Calu3 (cell line): Measurements from ENCODE around the gene ZNF672. TPM values are rescaled to one million over a fixed set of nuclear protein-coding genes. Genes with fewer than 3 reads are reported as not detected.

ENCODE experiments used
- BruUV-seq: library from RNA; stranded (reverse); fragments of 400-500 nt; replicated peaks from 2 replicates; lab custom pipeline; 2021; lab: Mats Ljungman, UMichigan
- CTCF ChIA-PET: fragments of 300-600 bp; sonication (Branson Sonifier 250); formaldehyde crosslinking; loops from one replicate; lab custom pipeline; 2022; ENCODE audit warnings: antibody characterized with exemption; lab: Charles Lee
- DNase-seq: peaks from one replicate; pipeline ENCODE4 v3.0.0; 2022
- H3K27ac Mint-ChIP-seq: one replicate; pipeline ENCODE4 v1.8.0; 2022; ENCODE audit warnings: mixed read lengths; ENCODE audit not compliant: unreplicated experiment
- H3K27me3 Mint-ChIP-seq: one replicate; pipeline ENCODE4 v1.8.0; 2022; ENCODE audit warnings: mixed read lengths; ENCODE audit not compliant: unreplicated experiment
- H3K36me3 Mint-ChIP-seq: one replicate; pipeline ENCODE4 v1.8.0; 2022; ENCODE audit warnings: mild to moderate bottlenecking, moderate library complexity, mixed read lengths; ENCODE audit not compliant: insufficient read depth, unreplicated experiment
- H3K4me1 Mint-ChIP-seq: one replicate; pipeline ENCODE4 v1.8.0; 2022; ENCODE audit warnings: mild to moderate bottlenecking, low read depth, mixed read lengths; ENCODE audit not compliant: unreplicated experiment
- H3K4me3 Mint-ChIP-seq: one replicate; pipeline ENCODE4 v1.8.0; 2022; ENCODE audit warnings: mild to moderate bottlenecking, low read depth, moderate library complexity, mixed read lengths; ENCODE audit not compliant: unreplicated experiment
- H3K9me3 Mint-ChIP-seq: one replicate; pipeline ENCODE4 v1.8.0; 2022; ENCODE audit warnings: low read depth, mixed read lengths; ENCODE audit not compliant: unreplicated experiment
- CTCF ChIP-seq: fragments of 200-600 bp; IDR thresholded peaks from one replicate; pipeline ENCODE4 v1.8.0; 2022; ENCODE audit warnings: antibody characterized with exemption; ENCODE audit not compliant: unreplicated experiment
- intact Hi-C: fragments of 100-400 bp; cut with micrococcal nuclease; formaldehyde crosslinking; loops from one replicate; pipeline ENCODE4 v1.10.0; 2022; ENCODE audit not compliant: unreplicated experiment
- total RNA-seq: library from RNA; stranded (reverse); gene quantifications from 2 replicates; pipeline ENCODE4 v1.2.3, GENCODE V29; 2022

ZNF672 gene
- total RNA-seq, 1 experiment from 2014 or later = 28.3 TPM

GRCh38 chr1:248805876-248806275, 32.1 kb upstream of the ZNF672 start:
- CTCF ChIA-PET = interaction anchor here (0.7 kb wide), 1 partner anchor 19 kb away, joined by 8 read pairs; no protein-coding TSS in a partner anchor
- BruUV-seq = no TSS peak
- Mint-ChIP-seq H3K27ac (no peak overlapping the region), H3K36me3 (peaks cover 12% of the 10 kb centered on the region), H3K9me3 (peaks cover 8% of the 10 kb centered on the region), H3K4me3 (no peak overlapping the region), H3K4me1 (no peaks in the 10 kb centered on the region), H3K27me3 (no peaks in the 10 kb centered on the region)
- intact Hi-C loops = loop anchor here (2.0 kb wide), 1 partner anchor 109 kb away; no protein-coding TSS in a partner anchor
- no peak for DNase-seq
- no peak for TF ChIP-seq CTCF

DNA sequence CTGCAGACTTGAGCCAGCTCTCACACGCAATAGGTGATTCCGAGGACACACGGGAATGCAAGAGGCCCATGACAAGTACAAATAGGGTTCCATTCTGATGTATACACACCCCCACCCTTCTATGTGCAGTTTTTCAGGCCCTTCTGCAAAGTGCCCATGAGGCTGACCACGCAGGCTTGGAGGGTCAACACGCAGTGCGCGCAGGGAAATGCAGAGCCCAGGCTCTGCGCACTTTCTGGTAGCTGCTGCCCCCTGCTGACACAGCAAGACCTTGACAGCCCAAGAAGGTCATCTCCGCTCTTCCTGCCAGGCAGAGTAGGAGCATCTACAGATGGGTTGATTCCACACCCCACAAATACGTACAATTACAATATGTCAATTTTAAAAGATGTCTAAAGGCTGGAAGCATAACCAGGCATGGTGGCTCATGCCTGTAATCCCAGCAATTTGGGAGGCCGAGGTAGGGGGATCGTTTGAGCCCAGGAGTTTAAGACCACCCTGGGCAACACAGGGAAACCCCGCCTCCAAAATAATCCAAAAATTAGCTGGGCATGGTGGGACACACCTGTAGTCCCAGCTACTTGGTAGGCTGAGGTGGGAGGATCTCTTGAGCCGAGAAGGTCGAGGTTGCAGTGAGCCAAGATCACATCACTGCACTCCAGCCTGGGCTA, 30.8 kb upstream of the ZNF672 start:
- Mint-ChIP-seq H3K27me3 (no peaks in the 10 kb centered on the region), H3K27ac (no peak overlapping the region), H3K36me3 (peaks cover 18% of the 10 kb centered on the region), H3K4me1 (no peaks in the 10 kb centered on the region), H3K9me3 (peaks cover 8% of the 10 kb centered on the region), H3K4me3 (no peak overlapping the region)
- CTCF ChIA-PET = interaction anchor here (1.2 kb wide), 1 partner anchor 104 kb away, joined by 3 read pairs; no protein-coding TSS in a partner anchor
- peak; percentile 50 for DNase-seq
- intact Hi-C loops = loop anchor here (1.0 to 2.0 kb wide), 2 partner anchors 110 to 185 kb away; no protein-coding TSS in a partner anchor
- peak; percentile 70 for TF ChIP-seq CTCF
- no TSS peak for BruUV-seq

DNA sequence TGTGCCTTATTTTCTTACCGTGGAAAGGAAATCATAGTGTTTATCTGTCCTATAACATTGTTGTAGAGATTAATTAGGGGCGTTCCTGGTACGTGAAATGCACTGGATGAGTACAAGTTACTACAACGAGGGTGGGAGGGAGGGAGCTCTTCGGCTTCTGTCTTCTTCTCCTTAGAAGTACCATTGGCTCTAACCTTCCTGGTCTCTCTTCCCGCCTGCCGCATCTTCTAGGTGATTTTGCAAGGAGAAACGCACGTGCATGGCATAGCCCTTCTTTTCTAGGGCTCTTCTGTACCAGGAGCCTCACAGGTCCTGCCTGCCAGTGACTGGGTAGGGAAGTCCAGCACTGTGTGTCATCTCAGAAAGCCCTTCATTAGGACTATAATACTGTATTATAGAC, 29.1 kb upstream of the ZNF672 start:
- no TSS peak for BruUV-seq
- Mint-ChIP-seq H3K4me3 (no peak overlapping the region), H3K4me1 (no peaks in the 10 kb centered on the region), H3K9me3 (peaks cover under 1% of the 10 kb centered on the region), H3K36me3 (peaks cover 33% of the 10 kb centered on the region), H3K27me3 (no peaks in the 10 kb centered on the region), H3K27ac (no peak overlapping the region)
- intact Hi-C loops = no loop called here
- no peak for DNase-seq
- TF ChIP-seq CTCF = no peak
- CTCF ChIA-PET = no interaction called here

GRCh38 chr1:248810000-248810726, 27.9 kb upstream of the ZNF672 start:
- CTCF ChIA-PET = no interaction called here
- peak overlapping the region; percentile 12 for H3K27ac Mint-ChIP-seq

More at GRCh38 chr1:248810000-248810726, 27.9 kb upstream of the ZNF672 start:
- H3K36me3 Mint-ChIP-seq = peaks cover 40% of the 10 kb centered on the region
- H3K27me3 Mint-ChIP-seq = no peaks in the 10 kb centered on the region
- peaks cover 3% of the 10 kb centered on the region for H3K9me3 Mint-ChIP-seq
- no peak for TF ChIP-seq CTCF
- no peak overlapping the region for H3K4me3 Mint-ChIP-seq
- no peak for DNase-seq
- no peaks in the 10 kb centered on the region for H3K4me1 Mint-ChIP-seq
- no TSS peak for BruUV-seq
- intact Hi-C loops = no loop called here
